Ureter (tissue), 1 donor: ENCODE data around the gene ADCY3. TPM values are rescaled to one million over a fixed set of nuclear protein-coding genes. Genes with fewer than 3 reads are reported as not detected.

Experiments used
- DNase-seq: peaks from one replicate; pipeline ENCODE4 v3.0.0-alpha.2; 2020; ENCODE audit warnings: low spot score
- total RNA-seq: library from RNA; stranded (reverse); gene quantifications from one replicate; pipeline ENCODE4 v1.2.4, GENCODE V29; 2023
- donor health status: DM: yes; HTN: yes; CAD: no.

Gene ADCY3
- total RNA-seq, 1 donor from 2014 or later: 82.5 TPM

DNA sequence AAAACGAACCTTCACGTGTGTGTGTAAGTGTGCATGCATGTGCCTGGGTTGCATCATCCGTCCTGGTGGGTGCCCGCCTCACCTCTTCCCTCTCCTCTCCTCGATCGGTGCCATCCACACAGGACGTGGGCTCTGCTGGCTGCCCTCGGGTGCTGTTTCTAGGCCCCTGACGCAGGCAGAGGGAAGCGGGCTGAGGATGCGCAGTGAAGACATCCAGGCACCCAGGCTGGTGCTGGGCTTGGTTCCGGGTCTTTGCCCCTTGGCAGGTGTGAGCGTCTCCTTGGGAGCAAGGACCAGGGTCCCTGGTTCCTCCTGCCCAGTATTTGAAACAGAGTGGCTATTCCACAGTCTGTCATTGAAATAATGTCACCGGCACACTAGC lies 6.2 kb upstream of the ADCY3 start:
- no peak for DNase-seq

DNA sequence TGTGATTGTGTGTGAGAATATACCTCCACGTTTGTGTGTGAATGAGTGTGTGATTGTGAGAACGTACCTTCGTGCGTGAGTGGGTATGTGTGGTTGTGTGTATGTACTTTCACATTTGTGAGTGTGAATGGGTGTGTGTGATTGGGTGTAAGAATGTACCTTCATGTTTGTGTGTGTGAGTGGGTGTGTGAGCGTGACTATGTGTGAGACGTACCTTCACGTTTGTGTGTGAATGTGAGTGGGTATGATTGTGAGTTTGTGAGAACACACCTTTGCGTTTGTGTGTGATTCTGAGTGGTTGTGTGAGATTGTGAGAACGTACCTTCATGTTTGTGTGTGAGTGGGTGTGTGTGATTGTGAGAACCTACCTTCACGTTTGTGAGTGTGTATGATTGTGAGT lies 5.8 kb upstream of the ADCY3 start:
- DNase-seq: no peak

DNA sequence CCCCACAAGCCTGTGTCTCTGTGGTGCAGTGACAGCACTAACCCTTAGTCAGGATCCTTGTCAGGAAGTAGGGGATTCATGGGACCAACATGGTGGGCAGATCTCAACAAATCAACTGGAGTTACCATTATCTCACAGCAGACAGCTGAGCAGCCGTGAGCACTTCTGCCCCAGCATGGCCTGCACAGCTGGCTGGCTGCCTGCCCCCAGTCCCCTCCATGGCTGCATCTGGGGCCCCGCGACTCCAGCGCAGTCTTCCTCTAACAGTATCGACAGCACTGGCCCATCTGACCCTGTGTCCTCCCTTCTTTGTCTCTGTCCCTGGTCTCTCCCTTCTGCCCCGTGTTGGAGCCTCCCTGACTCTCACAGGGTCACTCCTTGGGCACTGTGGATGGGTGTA lies 4.7 kb upstream of the ADCY3 start:
- DNase-seq: no peak

DNA sequence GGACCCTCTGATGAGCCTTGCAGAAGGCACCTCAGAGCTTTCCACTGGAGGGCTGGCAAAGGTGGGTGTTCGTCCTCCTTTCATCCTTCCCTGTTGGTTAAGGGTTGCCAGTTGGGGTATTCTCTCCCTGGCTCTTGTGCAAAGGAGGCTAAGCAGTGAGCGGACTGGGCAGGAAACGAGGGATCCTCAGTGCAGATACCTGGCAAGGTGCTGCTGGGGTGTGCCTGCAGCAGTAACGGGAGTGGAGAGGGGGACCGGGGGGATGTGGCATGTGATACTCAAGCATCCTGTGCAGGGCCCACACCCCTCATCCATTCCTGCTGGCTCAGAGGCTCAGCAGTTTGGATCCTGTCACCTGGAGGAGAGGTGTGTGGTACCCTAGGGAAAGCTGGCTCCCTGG lies 4.2 kb upstream of the ADCY3 start:
- no peak for DNase-seq

DNA sequence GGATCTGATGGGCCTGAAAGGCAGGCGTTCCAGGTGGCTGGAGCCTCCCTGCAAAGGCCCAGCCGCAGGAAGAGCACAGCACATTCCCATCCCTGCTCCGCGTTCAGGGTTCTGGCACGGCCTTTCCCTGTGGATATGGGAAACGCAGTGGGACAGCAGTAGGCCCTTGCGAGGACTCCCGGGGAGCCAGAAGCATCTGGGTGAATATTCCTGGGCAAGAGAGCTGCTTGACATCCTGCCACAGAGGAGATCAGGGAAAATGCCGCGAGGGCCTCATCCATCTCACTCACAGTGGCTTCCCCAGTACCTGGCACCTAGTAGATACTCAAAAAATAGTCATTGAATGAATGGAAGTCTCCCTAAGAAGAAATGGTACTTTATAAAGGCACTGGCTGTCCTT lies 3.1 kb upstream of the ADCY3 start:
- no peak for DNase-seq

DNA sequence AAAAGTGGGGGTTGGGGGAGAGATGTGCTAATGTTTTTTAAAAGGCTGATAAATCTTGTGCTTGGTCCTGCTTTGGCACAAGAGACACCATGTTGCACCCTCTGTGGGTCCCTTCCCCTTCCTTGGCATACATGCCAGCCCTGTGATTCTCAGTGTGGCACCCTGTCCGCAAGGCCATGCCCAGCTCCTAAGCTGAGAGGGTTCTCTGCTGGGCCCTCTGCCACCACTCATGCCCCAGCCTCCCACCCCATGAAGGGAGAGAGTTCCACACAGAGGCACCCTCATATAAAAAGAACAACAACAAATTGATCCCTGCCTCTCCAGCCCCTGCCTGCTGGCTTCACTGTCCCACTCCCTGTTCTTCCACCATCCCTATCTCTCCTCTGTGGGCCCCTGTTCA lies 2.5 kb upstream of the ADCY3 start:
- no peak for DNase-seq

DNA sequence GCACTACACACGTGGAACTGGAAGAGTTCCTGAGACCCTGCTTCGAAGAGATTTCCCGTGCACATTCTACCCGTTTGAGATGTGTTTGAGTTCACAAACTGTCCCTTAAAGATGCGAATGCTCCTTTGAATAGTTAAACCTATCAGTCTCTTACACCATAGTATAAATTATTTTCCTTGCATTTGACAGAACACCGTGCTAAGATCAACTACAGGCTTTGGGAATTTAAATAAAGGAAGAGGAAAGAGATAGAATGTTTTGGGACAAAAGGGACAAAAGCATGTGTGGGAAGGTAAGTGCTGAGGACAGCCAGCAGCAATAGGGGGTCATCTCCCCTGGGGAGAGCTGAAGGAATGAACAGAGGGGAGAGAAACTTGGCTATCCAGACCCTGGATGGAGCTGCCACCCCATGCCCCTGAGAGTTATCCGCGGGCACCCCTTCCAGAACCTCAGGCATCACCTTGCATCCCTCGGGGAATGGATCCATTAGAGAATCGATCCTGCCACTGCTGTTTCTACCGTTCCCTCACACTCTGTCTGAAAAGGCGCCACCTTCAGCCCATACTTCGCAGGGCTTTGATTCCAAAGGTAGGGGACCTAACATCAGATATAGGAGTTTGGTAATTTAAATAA lies 888 bp upstream of the ADCY3 start:
- DNase-seq: no peak

DNA sequence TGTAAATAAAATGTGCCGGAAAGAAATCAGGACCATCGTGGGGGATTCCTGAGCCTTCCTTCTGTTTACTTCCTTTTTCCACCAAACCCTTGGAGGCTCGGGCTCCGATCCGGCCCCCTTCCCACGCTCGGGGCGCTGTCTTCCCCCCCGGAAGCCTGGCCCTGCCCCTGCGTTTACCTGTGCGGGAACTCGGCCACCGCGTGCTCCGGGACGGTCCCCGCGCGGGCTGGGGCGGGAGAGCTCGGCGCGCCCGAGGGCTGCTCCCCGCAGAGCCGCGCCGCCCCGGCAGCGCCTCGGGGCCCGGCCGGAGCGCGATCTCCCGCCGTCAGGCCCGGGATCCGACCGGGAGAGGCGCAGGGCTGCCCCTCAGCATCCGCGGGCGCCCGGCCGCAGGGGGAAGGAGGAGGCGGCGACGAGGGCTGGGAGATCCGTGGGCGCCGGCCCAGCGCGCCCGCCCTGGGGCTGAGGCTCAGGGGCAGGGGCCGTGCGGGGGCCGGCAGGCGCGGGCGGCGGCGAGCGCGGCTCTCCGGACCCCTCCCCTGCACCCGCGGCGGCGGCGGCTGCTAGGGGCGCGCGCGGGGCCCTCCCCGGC lies 435 bp downstream of the ADCY3 start:
- no peak for DNase-seq

DNA sequence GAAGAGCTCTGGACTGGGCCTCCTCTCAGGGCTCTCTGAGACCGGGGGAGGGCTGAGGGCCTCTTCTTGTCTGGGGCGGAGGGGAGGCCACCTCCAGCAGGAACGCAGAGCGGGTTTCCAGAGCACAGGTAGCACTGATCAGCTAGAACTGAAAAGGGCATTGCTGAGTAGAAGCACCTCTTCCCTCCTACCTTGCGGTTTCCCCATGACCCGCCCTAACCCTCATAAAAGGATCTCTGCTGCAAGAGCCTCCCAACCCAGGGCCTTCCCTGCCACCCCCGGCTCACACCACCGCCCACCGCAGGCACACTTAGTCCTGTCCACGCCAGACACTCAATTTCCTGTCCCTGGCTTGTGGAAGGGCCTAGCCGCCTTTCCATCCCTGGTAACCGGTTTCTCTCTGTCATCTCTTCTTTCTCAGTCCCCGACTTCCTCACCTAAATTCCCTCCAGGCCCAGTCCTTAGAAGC lies 966 bp downstream of the ADCY3 start:
- no peak for DNase-seq

DNA sequence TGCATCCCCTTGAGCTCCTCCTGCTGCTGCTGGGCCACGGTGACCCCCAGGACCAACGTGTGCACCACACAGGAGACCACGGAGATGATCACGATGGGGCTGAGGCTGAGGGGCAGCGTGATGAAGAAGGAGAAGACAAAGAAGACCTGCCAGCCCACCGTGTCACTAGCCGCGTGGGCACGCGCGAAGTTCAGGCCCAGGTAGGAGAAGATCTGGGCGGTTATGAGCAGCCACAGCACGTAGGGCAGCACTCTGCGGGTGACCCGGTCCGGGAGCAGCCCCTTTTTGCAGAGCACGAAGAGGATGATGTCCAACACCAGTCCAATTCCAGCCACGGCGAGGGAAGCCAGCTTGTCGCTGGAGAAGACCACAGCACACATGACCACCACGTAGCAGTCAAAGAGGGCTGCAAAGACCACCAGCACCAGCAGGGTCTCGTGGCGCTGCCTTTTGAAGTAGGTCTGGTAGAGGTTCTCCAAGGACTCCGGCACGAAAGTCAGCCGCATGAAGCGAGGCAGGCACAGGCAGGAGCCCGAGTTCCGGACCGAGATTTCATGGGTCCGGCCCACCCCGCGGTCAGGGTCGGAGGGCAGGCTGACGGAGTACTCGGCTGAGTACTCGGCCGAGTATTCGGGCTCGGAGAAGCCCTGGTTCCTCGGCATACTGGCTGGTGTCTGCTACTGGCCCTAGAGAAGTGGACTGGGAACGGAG lies 1.6 kb downstream of the ADCY3 start:
- no peak for DNase-seq

DNA sequence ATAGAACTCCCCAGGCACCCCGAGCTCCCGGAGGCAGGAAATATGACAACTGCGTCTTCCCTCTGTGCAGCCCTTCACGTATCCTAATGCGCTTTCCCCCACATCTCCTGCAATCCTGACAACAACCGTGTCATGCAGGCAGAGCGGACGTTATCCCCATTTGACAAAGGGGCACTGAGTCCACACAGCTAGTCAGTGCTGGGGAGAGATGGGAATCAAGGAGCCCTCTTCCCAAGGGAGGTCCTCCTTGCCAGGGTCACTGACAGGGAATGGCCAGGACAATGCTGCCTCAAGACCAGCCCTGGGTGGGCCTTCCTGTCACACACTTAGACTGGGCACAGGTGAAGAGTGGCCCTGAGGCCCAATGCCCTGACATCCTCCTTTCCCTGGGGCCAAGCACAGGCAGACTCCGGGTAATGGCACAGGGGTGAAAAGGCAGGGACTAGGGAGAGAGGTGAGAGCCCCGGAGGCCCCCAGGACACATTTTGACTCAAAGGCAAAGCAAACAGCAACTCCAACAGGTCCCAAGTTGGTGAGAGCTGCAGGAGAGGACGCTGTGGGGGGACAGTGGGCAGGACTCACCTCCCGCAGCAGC lies 2.2 kb downstream of the ADCY3 start:
- no peak for DNase-seq

DNA sequence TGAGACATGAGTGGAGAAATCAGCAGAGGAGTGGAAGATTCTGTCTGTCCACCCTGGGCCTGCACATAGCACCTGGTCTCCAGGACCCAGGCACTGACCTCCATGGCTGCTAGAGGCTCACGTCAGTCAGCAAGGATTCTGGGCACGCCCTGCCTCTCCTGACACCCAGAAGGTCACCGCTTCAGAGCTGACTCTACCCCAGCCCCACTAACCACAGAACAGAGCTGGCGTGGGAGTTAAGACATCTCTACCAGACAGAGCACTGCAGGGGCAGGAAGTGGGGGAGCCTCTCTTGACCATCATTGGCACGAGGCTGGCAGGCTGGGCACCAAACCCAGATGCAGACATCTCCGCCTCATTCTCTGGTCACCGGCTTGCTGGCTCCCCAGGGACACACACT lies 3.0 kb downstream of the ADCY3 start:
- no peak for DNase-seq

DNA sequence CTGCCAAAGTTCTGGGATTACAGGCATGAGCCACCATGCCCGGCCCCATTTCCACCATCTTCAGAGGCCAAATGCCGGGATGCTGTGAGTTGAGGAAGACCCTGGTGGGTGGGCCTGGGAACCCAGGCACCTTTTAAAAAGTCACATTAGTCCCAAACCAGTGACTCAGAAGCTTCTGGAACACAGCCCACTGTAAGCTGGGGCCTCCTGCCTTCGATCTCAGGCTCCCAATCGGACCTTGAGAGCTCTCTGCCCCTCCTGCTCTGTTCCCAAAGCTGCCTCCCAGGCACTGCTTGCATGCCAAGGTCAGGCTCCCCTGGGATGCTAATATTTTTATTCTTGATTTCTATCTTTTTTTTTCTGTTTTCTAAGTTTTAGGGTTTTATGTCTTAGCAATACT lies 4.2 kb downstream of the ADCY3 start:
- DNase-seq: no peak

DNA sequence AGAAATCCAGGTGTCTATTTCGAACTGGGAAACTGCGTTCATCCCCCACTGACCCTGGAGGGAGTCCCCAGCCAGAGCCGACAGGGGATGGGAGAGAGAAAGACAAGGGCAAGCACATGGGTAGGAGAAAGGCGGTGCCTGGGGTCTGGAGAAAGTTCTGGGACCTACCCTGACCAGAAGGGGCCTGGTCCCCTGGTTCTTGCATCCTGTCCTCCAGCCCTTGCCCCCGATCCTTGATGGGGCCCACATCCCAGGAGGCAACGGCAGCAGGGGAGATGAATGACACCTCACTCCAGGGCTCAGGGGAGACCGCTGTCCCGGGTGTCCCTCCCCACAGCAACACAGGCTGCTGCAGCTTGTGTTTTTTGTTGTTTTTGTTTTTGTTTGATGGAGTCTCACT lies 4.9 kb downstream of the ADCY3 start:
- no peak for DNase-seq

DNA sequence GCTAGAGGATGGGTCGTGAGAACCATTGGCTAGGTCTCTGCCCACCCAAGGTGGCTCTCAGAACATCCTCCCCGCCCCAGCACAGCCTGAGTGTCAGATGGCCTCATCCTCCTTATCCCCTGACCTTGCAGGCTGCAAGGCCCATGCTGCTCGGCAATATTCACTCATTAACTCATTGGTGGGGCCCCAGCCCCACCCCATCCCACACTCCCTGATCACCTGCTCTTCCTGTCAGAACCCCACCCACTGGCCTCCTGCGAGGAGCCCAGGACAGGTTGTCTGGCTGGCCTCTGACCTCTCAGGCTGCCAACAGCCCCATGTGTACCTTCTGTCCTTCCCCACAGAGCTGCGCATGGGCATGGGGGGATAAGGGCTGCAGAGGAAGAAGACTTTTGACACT lies 5.3 kb downstream of the ADCY3 start:
- DNase-seq: no peak

DNA sequence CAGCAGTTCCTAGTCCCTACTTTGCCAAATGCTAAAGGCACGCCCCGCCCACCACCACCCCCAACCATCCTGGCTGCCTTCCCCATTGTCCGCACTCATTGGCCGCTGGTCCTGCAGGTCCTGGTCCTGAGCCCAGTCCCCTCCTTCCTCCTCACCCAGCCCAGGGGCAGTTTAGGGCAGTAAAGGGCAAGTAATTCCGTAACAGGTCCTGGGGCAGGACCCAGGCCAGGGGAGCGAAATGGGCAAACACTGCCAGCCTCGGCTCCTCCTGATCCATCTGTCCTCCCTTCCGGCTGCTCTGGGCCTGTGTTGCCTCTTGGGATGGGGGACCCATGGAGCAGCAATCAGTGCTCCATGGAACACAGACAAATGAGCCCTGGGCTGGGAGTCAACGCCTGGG lies 6.1 kb downstream of the ADCY3 start:
- no peak for DNase-seq

DNA sequence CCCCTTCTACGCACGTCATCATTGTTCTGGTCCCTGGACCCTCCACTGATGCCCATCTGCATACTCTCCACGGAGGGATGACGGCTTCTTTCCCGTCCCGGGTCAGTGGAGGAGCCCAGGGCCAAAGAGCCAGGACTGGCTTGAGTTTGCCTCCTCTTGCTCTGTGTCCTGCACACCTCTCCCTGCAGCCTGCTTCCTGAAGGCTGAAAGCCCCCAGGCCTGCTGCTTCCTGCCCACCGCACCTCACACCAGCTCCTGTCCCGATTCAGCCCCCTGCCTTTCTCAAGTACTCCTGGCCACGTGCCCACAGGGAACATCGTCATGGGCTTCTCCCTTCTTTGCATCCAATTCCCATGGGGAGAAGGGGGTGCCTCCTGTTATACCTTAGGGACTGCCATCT lies 7.1 kb downstream of the ADCY3 start:
- DNase-seq: no peak

DNA sequence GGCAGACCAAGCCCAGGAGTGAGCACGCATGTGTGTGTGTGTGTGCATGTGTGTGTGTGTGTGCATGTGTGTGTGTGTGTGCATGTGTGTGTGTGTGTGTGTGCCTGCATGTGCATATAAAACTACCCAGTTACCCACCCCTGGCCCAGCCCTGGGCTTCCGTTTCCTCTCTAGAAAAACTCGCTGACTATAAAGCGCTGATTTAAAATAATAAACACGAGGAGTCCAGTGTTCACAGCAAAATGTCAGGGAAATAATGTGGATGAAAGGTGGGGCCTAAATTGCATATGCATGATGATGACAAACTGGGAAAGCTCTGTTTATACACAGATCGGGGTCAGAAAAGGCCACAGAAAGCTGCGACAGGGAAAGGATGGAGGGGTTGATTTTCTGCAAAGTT lies 7.5 kb downstream of the ADCY3 start:
- DNase-seq: no peak

DNA sequence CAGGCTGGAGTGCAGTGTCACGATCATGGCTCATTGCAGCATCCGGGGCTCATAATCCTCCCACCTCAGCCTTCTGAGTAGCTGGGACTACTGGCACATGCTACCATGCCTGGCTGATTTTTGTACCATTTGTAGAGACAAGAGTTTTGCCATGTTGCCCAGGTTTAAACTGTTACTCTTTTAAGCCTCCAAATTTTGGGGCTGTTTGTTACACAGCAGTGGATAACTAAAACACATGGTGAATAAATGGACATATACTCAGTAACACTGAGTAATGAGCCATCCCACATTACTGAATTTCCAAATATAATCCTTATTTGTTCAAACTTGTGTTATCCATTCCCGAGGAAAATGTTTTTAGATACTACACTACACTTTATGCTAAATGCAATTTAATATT lies 9.8 kb downstream of the ADCY3 start:
- DNase-seq: no peak

DNA sequence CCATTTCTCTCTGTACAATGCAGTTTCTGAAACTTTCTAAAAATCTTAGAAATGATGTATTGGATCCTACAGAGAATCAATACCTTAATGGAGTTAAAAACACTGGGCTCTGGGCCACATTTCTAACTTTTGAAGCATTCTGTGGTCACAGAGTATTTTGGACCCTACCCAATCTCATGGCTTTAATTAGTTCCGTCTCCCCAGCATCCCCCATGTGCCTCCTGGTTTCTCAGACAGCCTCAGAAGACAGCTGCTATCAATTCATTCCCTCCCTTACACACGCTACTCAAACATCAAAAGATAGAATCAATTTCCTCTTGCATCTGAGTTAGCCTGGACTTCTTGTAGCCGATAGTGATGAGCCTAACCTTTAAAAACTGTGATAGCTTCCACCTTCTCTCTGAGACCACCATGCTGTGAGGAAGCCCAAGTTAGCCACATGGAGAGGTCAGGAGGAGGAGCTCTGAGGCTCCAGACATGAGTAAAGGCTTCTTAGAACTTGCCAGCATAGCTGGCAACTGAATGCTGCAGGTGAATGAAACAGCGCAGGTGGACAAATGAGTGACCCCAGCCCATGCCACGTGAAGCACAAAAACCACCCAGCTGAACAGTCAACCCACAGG lies 10.4 kb downstream of the ADCY3 start:
- no peak for DNase-seq

DNA sequence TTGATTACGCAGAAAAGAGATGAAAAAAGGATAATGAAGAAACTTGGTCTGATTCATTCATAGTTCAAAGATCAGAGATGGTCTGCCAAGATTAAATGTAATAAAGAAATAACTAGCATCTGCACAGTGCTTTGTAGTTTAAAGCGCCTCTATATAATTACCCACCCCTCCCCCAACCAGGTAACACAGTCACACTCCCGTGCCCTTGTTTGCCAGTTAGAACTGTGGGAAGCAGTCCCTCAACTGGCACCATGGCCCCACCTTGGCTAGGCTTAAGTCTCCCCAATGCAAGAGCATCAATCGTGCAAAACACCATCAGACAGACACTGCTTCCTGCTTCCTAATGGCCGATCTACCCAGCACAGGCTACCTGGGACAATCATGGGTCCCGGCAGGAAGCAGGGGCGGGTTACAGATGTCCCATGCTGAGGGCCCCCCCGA lies 11.6 kb downstream of the ADCY3 start:
- no peak for DNase-seq

DNA sequence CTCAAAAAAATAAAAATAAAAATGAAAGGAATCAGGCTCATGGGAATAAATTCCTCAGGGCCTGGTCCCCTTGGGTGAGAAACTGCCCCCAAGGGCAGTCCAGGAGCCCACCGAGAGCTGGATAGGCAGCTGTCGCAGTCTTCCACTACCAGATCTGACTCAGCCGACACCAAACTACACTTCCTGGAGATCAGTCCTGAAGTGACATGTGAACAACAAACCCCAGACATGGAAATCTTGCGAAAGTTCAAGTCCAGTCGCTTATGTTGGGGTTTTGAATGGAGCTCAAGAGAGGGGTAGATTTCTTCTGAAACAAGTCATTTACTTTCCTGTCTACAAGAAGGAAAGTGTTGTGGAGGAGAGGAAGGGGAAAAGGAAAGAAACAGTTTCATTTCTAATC lies 12.9 kb downstream of the ADCY3 start:
- DNase-seq: no peak

DNA sequence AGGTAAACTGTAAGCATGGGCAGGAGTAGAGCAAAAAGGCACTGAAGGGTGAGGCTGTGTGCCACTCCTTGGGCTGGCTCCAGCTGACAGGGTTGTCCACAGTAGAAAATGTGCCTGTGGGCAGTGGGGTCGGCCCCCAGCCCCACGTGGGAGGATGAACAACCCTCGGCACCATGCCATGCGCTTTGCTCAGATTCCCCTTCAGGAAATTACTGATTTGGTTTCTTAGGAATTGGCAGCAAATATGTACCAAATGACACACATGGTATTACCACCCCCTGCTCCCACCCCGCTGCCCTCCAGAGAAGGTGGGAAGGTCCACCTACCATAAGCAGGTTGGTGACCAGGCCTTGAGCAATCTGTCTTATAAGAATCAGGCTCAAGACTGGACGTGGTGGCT lies 13.6 kb downstream of the ADCY3 start:
- DNase-seq: no peak
